ENCODE results near the gene SRGAP2B.
"Not testable (repeated sequence)": the region's sequence is repeated elsewhere in the genome, so short reads cannot be mapped to it uniquely, and the experiment has no call there.

DNA sequence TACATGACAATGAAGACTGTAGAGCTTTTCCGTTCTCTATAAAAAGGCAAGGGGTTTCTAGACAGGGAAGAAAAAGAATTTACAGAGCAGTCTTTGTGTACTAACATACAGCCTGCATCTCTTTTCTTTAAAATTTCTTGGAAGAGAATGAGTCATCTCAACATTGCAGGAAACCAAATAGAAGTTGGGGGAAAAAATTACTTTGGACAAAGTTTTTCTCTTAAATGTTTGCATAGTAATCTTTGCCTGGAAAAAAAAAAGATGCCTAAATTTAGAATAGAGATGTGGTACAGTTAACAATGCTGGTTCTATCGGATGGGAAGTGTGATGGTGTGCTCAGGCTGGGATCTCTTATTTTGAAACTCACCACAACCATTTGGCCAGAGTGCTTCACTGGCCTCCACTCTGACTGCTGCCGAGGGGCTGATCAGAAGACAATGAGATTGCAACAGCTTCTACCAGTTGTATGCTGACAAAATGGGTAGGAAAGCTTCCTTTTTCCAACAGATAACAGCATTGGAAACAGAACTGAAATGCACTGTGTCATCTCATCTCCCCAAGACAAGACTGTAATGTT is 177.0 kb downstream of the SRGAP2B start:
- TF ChIP-seq, protein P1, sequence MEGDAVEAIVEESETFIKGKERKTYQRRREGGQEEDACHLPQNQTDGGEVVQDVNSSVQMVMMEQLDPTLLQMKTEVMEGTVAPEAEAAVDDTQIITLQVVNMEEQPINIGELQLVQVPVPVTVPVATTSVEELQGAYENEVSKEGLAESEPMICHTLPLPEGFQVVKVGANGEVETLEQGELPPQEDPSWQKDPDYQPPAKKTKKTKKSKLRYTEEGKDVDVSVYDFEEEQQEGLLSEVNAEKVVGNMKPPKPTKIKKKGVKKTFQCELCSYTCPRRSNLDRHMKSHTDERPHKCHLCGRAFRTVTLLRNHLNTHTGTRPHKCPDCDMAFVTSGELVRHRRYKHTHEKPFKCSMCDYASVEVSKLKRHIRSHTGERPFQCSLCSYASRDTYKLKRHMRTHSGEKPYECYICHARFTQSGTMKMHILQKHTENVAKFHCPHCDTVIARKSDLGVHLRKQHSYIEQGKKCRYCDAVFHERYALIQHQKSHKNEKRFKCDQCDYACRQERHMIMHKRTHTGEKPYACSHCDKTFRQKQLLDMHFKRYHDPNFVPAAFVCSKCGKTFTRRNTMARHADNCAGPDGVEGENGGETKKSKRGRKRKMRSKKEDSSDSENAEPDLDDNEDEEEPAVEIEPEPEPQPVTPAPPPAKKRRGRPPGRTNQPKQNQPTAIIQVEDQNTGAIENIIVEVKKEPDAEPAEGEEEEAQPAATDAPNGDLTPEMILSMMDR (IDR thresholded peaks at IDR 0.05; ENCODE audit: extremely low read depth in 1 of 2, insufficient read depth in 1 of 2, low read depth in 1 of 2, low read length in 2 of 2) = not testable (repeated sequence)
- not testable (repeated sequence) for TF ChIP-seq POLR2AphosphoS5 (IDR thresholded peaks at IDR 0.05; ENCODE audit: insufficient read depth, low read depth, low read length)

Measured in endothelial cell of umbilical vein (primary cell).